KOPT-K1 (cell line): Measurements from ENCODE around the gene SPIRE1.
"Not testable (repeated sequence)": the region's sequence is repeated elsewhere in the genome, so short reads cannot be mapped to it uniquely, and the experiment has no call there.

Experiments used
- H3K27ac ChIP-seq: fragments of 200-600 bp; sonication (generic); 2 replicates; pipeline ENCODE4 v1.5.1; 2016; ENCODE audit warnings: antibody characterized with exemption, mild to moderate bottlenecking, low read depth, low read length; ENCODE audit not compliant: poor library complexity, severe bottlenecking
- H3K36me3 ChIP-seq: fragments of 200-600 bp; sonication (generic); 2 replicates; pipeline ENCODE4 v1.5.1; 2017; ENCODE audit warnings: antibody characterized with exemption, mild to moderate bottlenecking, low read length, moderate library complexity; ENCODE audit not compliant: insufficient read depth
- H3K9me3 ChIP-seq: fragments of 200-600 bp; sonication (generic); 2 replicates; pipeline ENCODE4 v1.5.1; 2017; ENCODE audit warnings: antibody characterized with exemption, low read length, mild to moderate bottlenecking; ENCODE audit not compliant: insufficient read depth, poor library complexity, severe bottlenecking

Gene SPIRE1

DNA sequence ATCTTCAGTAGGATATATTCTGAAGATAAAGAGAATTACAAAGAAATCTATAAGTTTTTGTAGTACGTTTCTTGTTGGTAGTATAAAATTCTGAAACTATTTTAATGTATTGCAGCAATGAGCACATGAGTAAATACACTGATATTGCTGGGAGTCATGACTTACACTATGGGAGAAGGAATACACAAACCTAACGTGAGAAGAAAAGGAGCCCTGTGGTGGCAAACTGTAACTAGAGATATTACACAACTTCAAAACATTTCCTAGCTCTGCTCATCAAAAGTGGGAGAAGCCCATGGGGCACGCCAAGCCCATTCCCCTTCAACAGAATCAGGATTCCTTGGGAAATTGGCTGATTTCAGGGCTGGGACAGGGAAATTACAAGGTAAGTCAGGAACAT is 20.5 kb downstream of the SPIRE1 start:
- H3K36me3 ChIP-seq, result no peaks in the 10 kb centered on the region
- no peak overlapping the region for H3K27ac ChIP-seq
- H3K9me3 ChIP-seq, result no peaks in the 10 kb centered on the region

- H3K27ac ChIP-seq, result no peak overlapping the region
- H3K9me3 ChIP-seq, result no peaks in the 10 kb centered on the region
- H3K36me3 ChIP-seq, result no peaks in the 10 kb centered on the region
These were observed 26.0 kb downstream of the SPIRE1 start for GRCh38 chr18:12631831-12632477.

- Histone ChIP-seq H3K27ac (no peak overlapping the region), H3K36me3 (no peaks in the 10 kb centered on the region), H3K9me3 (no peaks in the 10 kb centered on the region)
These were observed 27.8 kb downstream of the SPIRE1 start for GRCh38 chr18:12630136-12630535.

DNA sequence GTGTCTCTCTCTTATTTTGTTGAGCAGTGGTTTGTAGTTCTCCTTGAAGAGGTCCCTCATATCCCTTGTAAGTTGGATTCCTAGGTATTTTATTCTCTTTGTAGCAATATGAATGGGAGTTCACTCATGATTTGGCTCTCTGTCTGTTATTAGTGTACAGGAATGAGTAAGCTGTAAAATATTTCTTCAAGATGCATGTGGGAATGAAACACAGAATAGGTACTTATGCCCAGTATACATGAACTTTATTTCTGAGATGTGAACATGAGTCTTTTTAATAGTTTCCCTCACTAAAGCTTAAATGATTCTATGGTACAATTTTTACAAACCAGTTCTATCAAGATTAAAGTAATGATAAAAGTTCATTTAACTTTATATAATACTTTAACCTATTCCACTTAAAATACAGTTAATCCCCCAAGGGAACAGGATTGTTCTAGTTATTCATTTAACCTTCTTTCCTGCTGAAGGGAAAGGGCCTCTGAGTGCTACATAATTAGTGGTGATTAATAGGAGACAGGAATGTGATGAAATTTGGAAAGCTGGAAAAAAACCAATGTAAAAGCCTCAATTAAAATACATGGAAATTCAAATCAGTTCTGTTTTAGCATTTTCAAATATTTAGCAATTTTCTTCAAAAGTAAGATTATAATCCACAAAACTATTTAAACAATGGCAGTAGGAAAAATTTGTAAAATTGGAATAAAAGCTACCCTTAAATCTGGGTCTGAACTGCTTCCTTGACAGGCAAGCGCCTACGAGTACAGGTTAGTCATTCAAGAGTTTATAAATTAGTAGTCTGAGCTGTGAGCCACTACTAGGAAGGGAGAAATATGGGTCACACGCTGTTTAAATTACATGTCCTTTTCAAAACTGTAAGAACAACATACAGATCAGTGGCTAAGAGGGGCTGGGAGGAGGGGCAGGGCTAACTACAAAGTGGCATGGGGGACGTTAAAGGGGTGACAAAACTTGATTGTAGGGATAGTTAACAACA is 28.9 kb downstream of the SPIRE1 start:
- no peaks in the 10 kb centered on the region for H3K36me3 ChIP-seq
- no peaks in the 10 kb centered on the region for H3K9me3 ChIP-seq
- H3K27ac ChIP-seq, result no peak overlapping the region

DNA sequence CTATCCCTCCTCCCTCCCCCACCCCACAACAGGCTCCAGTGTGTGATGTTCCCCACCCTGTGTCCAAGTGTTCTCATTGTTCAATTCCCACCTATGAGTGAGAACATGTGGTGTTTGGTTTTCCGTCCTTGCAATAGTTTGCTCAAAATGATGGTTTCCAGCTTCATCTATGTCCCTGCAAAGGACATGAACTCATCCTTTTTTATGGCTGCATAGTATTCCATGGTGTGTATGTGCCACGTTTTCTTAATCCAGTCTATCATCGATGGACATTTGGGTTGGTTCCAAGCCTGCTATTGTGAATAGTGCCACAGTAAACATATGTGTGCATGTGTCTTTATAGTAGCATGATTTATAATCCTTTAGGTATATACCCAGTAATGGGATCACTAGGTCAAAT is 30.7 kb downstream of the SPIRE1 start:
- H3K9me3 ChIP-seq, H3K36me3 ChIP-seq: not testable (repeated sequence)

GRCh38 chr18:12625241-12625640 is 32.7 kb downstream of the SPIRE1 start:
- Histone ChIP-seq H3K9me3 (no peaks in the 10 kb centered on the region), H3K27ac (no peak overlapping the region), H3K36me3 (no peaks in the 10 kb centered on the region)

More for the DNA sequence above, 30.7 kb downstream of the SPIRE1 start:
- H3K27ac ChIP-seq, result not testable (repeated sequence)

- Histone ChIP-seq H3K9me3 (no peaks in the 10 kb centered on the region), H3K36me3 (no peaks in the 10 kb centered on the region), H3K27ac (no peak overlapping the region)
These were observed 36.1 kb downstream of the SPIRE1 start for GRCh38 chr18:12621742-12622306.

- Histone ChIP-seq H3K9me3 (no peaks in the 10 kb centered on the region), H3K27ac (no peak overlapping the region), H3K36me3 (no peaks in the 10 kb centered on the region)
These were observed 42.2 kb downstream of the SPIRE1 start for GRCh38 chr18:12615748-12616147.

GRCh38 chr18:12608301-12608700 is 49.6 kb downstream of the SPIRE1 start:
- no peaks in the 10 kb centered on the region for H3K9me3 ChIP-seq
- no peak overlapping the region for H3K27ac ChIP-seq
- no peaks in the 10 kb centered on the region for H3K36me3 ChIP-seq

GRCh38 chr18:12606592-12607315 is 51.2 kb downstream of the SPIRE1 start:
- H3K27ac ChIP-seq, result no peak overlapping the region
- H3K36me3 ChIP-seq, result no peaks in the 10 kb centered on the region
- no peaks in the 10 kb centered on the region for H3K9me3 ChIP-seq

GRCh38 chr18:12604445-12605007 is 53.4 kb downstream of the SPIRE1 start:
- no peaks in the 10 kb centered on the region for H3K36me3 ChIP-seq
- no peaks in the 10 kb centered on the region for H3K9me3 ChIP-seq
- H3K27ac ChIP-seq, result no peak overlapping the region

DNA sequence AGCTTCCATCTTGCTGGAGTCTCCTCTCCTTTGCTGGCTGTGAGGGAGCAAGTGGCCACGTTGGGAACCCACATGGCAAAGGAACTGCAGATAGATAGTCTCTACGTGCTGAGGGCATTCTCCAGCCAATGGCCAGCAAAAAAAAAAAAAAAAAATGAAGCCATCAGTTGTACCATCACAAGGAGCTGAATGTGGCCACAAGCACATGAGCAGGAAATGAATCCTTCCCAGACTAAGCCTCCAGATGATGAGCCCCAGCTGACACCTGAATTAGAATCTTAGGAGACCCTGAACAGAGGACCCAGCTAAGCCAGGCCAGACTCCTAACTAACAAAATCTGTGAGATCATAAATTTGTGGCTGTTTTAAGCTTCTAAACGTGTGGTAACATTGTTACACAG is 57.9 kb downstream of the SPIRE1 start:
- Histone ChIP-seq H3K27ac (no peak overlapping the region), H3K36me3 (no peaks in the 10 kb centered on the region), H3K9me3 (no peaks in the 10 kb centered on the region)

DNA sequence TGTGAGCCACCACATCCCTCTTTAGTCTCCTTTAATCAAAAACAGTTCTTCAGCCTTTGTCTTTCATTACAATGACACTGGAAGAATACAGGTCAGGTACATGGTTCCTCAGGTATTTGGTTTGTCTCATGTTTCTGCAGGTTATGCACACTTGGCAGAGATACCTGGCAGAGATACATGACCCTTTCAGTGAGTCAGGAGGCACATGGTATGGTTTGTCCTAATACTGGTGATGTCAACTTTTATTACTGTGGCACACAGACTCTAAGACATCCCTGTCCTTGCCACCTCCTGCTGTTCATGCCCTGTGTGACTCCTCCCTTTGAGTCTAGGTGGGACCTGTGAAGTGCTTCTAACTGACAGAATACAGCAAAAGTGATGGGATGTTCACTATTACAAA is 58.4 kb downstream of the SPIRE1 start:
- Histone ChIP-seq H3K36me3 (no peaks in the 10 kb centered on the region), H3K9me3 (no peaks in the 10 kb centered on the region), H3K27ac (no peak overlapping the region)

DNA sequence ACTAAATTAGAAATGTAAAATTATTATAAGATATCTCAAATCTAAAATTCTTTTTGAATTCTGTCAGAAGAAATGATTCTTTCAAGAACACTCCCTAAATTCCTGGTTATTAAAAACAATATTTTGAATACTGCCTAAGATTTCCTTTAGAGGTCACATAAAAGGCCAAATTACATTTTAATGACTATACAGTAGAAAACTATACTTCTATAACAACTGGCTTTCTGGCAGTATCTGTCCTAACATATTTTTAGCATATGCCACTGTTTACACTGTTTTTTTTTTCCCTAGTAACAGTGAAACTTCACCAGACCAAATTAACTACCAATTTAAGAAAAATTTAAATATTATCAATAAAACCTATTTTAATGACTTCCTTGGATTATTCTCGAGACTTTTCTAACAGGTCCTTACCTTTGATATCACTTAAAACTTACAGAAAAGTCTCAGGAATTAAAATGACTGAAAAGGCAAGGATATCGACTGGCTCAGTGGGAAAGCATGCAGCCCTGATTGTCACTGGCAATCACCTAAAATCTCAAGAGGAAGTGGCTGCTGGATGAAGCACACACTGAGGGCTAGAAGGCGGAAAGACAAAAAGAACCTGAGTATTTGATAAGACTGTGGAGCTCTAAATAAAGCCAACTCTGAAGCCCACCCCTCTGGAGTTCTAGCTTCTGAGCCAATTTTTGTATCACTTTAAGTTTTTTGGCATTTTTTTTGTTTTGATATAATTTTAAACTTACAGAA is 59.6 kb downstream of the SPIRE1 start:
- H3K9me3 ChIP-seq, result no peaks in the 10 kb centered on the region
- no peak overlapping the region for H3K27ac ChIP-seq
- H3K36me3 ChIP-seq, result no peaks in the 10 kb centered on the region
